ENCODE data around the gene PTPRG. TPM values are rescaled to one million over a fixed set of nuclear protein-coding genes. Genes with fewer than 3 reads are reported as not detected.

PTPRG gene
- polyA plus RNA-seq, 2 donors: 1.1 to 1.6 TPM

DNA sequence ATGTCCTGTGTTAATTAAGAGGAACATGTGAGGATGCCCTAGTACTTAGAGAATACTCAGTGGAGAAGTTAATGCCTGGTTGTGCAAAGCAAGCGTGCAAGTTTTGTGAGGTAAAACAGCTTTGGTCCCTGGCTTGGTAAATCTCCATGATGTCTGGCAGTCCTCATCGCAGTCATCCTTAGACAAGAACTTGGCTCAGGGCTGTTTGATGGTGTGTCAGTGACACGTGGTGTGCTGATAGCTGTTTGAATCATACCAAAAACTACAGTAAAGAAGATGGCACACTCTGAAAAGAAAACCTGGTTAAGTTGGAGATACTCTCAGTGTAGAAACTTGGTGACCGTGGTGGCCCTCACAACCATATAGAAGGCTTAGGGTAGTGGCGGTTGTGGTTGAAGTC, 450.3 kb downstream of the PTPRG start:
- Histone ChIP-seq H3K9me3 (ENCODE audit: control insufficient read depth in 2 of 2, insufficient read depth in 1 of 2, low read depth in 1 of 2, low read length in 1 of 2) (no peaks in the 10 kb centered on the region), H3K27ac (ENCODE audit: low read depth in 2 of 2, low read length in 1 of 2) (no peak overlapping the region), H3K4me3 (ENCODE audit: low read depth in 1 of 2, low read length in 2 of 2) (no peak overlapping the region), H3K4me1 (ENCODE audit: control insufficient read depth in 2 of 2, insufficient read depth in 2 of 2, low read length in 1 of 2) (peaks cover 0 to 2% of the 10 kb centered on the region in 2 donors), H3K36me3 (ENCODE audit: control insufficient read depth in 2 of 2, insufficient read depth in 2 of 2, low read length in 1 of 2) (no peaks in the 10 kb centered on the region), H3K27me3 (ENCODE audit: control insufficient read depth in 1 of 2, insufficient read depth in 2 of 2, low read length in 2 of 2) (no peaks in the 10 kb centered on the region)
- 89 to 95% methylated on average over 5 of the region's 5 CpGs for WGBS, 2 donors

DNA sequence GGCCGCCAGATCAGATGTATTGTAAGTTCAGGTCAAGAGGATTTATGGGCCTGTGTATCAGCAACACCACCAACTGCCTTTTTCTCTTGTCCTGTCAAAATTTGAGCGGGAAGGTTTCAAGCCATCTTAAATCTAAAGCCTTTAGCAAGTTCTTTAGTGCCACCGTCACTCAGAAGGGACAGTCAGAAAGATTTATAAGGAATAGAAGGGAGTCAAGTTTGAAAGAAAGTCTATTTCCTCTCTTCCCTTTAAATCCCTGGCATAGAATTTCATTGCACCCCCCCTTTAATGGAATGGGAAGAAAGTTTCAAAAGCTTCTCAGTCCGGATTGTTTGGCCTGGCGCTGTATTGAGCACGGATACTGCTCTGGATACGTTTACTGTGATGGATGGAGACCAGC, 452.6 kb downstream of the PTPRG start:
- H3K9me3 ChIP-seq (ENCODE audit: control insufficient read depth in 2 of 2, insufficient read depth in 1 of 2, low read depth in 1 of 2, low read length in 1 of 2): no peaks in the 10 kb centered on the region
- no peak overlapping the region for H3K27ac ChIP-seq (ENCODE audit: low read depth in 2 of 2, low read length in 1 of 2)
- 85 to 91% methylated on average over 7 of the region's 7 CpGs for WGBS, 2 donors
- no peaks in the 10 kb centered on the region for H3K4me1 ChIP-seq (ENCODE audit: control insufficient read depth in 2 of 2, insufficient read depth in 2 of 2, low read length in 1 of 2)
- H3K4me3 ChIP-seq (ENCODE audit: low read depth in 1 of 2, low read length in 2 of 2): no peak overlapping the region
- no peaks in the 10 kb centered on the region for H3K36me3 ChIP-seq (ENCODE audit: control insufficient read depth in 2 of 2, insufficient read depth in 2 of 2, low read length in 1 of 2)
- no peaks in the 10 kb centered on the region for H3K27me3 ChIP-seq (ENCODE audit: control insufficient read depth in 1 of 2, insufficient read depth in 2 of 2, low read length in 2 of 2)

DNA sequence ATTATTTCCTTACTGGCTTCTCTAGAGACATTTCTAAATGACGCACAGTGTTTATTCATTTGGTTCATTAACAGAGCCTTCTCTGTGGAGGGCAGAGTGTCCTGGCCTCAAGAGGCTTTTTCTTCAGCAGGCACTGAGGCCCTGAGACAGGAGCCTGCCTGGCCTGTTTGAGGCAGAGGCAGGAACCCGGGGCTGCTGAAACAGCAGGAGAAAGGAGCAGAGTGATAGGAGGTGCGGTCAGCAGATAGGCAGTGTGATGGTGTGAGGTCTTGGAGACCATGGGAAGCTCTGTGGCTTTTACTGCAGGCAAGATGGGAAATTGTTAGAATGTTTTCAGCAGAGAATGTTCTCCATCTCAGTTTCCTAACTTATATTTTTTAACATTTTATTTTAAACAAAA, 453.7 kb downstream of the PTPRG start:
- H3K9me3 ChIP-seq (ENCODE audit: control insufficient read depth in 2 of 2, insufficient read depth in 1 of 2, low read depth in 1 of 2, low read length in 1 of 2): no peaks in the 10 kb centered on the region
- no peaks in the 10 kb centered on the region for H3K4me1 ChIP-seq (ENCODE audit: control insufficient read depth in 2 of 2, insufficient read depth in 2 of 2, low read length in 1 of 2)
- H3K27me3 ChIP-seq (ENCODE audit: control insufficient read depth in 1 of 2, insufficient read depth in 2 of 2, low read length in 2 of 2): no peaks in the 10 kb centered on the region
- H3K4me3 ChIP-seq (ENCODE audit: low read depth in 1 of 2, low read length in 2 of 2): no peak overlapping the region
- H3K27ac ChIP-seq (ENCODE audit: low read depth in 2 of 2, low read length in 1 of 2): no peak overlapping the region
- 85 to 89% methylated on average over 3 of the region's 3 CpGs for WGBS, 2 donors
- no peaks in the 10 kb centered on the region for H3K36me3 ChIP-seq (ENCODE audit: control insufficient read depth in 2 of 2, insufficient read depth in 2 of 2, low read length in 1 of 2)

DNA sequence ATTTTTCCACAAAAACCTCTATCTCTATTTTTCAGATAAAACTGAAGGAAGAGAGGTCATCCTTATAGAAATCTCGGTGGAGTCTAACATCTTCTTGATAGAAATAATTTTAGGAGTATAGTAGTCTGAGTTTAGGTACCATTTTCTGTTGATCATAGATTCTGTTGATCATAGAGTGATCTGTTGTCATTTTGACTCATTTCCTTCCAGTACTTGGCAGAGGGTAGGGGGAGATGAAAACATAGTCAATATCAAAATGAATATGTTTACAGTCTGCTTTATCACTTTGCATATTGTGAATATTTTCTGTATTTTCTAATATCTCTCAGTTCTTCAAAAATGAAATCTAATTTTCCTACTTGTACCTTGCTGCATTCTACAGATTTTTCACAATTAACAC, 458.5 kb downstream of the PTPRG start:
- Histone ChIP-seq H3K4me1 (ENCODE audit: control insufficient read depth in 2 of 2, insufficient read depth in 2 of 2, low read length in 1 of 2) (no peaks in the 10 kb centered on the region), H3K27me3 (ENCODE audit: control insufficient read depth in 1 of 2, insufficient read depth in 2 of 2, low read length in 2 of 2) (no peaks in the 10 kb centered on the region), H3K4me3 (ENCODE audit: low read depth in 1 of 2, low read length in 2 of 2) (no peak overlapping the region), H3K36me3 (ENCODE audit: control insufficient read depth in 2 of 2, insufficient read depth in 2 of 2, low read length in 1 of 2) (no peaks in the 10 kb centered on the region), H3K27ac (ENCODE audit: low read depth in 2 of 2, low read length in 1 of 2) (no peak overlapping the region), H3K9me3 (ENCODE audit: control insufficient read depth in 2 of 2, insufficient read depth in 1 of 2, low read depth in 1 of 2, low read length in 1 of 2) (no peaks in the 10 kb centered on the region)
- 46 to 50% methylated on average over 1 of the region's 1 CpG for WGBS, 2 donors

DNA sequence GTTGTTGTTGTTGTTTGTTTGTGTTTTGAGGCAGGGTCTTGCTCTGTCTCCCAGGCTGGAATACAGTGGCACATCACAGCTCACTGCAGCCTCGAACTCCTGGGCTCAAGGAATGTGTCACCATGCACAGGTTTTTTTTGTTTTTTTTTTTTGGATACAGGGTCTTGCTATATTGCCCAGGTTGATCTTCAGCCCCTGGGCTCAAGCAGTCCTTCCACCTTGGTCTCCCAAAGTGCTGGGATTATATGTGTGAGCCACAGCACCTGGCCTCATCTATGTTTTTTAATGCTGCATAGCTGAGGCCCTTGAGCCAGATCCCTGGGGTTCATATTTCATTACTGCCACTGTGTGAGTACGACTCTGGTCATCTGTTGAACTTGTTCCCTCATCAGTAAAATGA, 459.3 kb downstream of the PTPRG start:
- H3K36me3 ChIP-seq (ENCODE audit: control insufficient read depth in 2 of 2, insufficient read depth in 2 of 2, low read length in 1 of 2): no peaks in the 10 kb centered on the region
- no peak overlapping the region for H3K4me3 ChIP-seq (ENCODE audit: low read depth in 1 of 2, low read length in 2 of 2)
- H3K9me3 ChIP-seq (ENCODE audit: control insufficient read depth in 2 of 2, insufficient read depth in 1 of 2, low read depth in 1 of 2, low read length in 1 of 2): no peaks in the 10 kb centered on the region
- H3K27ac ChIP-seq (ENCODE audit: low read depth in 2 of 2, low read length in 1 of 2): no peak overlapping the region
- 88 to 89% methylated on average over 2 of the region's 2 CpGs for WGBS, 2 donors
- H3K27me3 ChIP-seq (ENCODE audit: control insufficient read depth in 1 of 2, insufficient read depth in 2 of 2, low read length in 2 of 2): no peaks in the 10 kb centered on the region
- H3K4me1 ChIP-seq (ENCODE audit: control insufficient read depth in 2 of 2, insufficient read depth in 2 of 2, low read length in 1 of 2): no peaks in the 10 kb centered on the region

DNA sequence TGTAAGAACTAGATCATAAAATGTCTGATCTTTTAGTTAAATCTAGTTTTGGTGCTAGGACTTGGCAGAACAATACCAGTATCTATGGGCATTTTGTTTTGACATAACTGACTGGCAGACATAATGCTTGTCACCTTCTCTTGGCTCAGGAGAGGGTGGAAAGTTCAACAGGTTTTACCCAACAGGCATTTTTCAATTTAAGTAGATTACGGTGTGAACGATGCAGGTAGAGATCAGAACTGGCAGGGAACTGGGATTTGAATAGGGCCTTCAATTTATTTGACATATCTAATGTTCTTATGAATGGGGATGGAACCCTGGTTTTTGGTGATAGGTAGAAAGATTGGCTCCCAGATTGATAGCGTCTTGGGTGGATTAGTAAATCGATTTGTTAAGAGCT, 460.9 kb downstream of the PTPRG start:
- H3K27me3 ChIP-seq (ENCODE audit: control insufficient read depth in 1 of 2, insufficient read depth in 2 of 2, low read length in 2 of 2): no peaks in the 10 kb centered on the region
- no peak overlapping the region for H3K27ac ChIP-seq (ENCODE audit: low read depth in 2 of 2, low read length in 1 of 2)
- H3K4me3 ChIP-seq (ENCODE audit: low read depth in 1 of 2, low read length in 2 of 2): no peak overlapping the region
- WGBS, 2 donors: 90 to 95% methylated on average over 4 of the region's 4 CpGs
- no peaks in the 10 kb centered on the region for H3K4me1 ChIP-seq (ENCODE audit: control insufficient read depth in 2 of 2, insufficient read depth in 2 of 2, low read length in 1 of 2)
- H3K36me3 ChIP-seq (ENCODE audit: control insufficient read depth in 2 of 2, insufficient read depth in 2 of 2, low read length in 1 of 2): no peaks in the 10 kb centered on the region
- H3K9me3 ChIP-seq (ENCODE audit: control insufficient read depth in 2 of 2, insufficient read depth in 1 of 2, low read depth in 1 of 2, low read length in 1 of 2): no peaks in the 10 kb centered on the region

DNA sequence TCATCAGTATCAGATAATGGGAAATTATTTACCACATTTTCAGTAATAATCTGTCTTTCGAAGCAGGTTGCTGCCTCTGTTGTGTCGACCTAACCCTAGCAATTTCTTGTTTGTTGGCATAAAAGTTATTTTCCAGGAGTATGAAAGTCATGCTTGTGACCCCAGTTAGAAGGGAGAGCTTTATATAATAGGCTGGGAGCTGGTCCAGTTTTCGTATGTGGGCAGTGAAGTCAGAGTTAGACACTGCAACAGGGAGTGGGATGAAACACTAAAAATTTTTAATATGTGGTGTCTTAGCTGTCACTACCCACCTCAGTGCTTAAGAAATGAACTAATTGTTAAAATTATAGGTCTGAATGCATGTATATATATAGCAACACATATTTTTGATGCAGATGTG, 463.5 kb downstream of the PTPRG start:
- 80 to 81% methylated on average over 3 of the region's 3 CpGs for WGBS, 2 donors

DNA sequence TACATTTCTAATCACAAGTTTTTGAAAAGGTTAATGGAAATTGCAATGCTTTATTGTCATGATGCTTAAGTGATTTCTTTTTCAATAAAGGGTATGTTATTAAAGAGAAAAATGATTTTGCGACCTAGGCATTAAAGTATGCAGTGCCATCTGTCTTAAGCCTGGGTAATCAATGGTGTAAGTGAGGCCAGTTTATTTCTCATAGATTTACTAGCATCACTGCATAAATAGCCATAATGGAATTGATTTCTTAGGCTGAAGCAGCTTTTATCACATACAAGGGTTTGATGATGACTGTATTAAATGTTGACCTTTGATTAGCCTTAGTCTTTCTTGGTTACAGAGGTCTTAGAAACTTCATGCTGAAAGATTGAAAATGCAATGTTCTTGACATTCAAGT, 464.5 kb downstream of the PTPRG start:
- 92 to 95% methylated on average over 1 of the region's 1 CpG for WGBS, 2 donors
- Histone ChIP-seq H3K27ac (ENCODE audit: low read depth in 2 of 2, low read length in 1 of 2) (no peak overlapping the region), H3K36me3 (ENCODE audit: control insufficient read depth in 2 of 2, insufficient read depth in 2 of 2, low read length in 1 of 2) (no peaks in the 10 kb centered on the region), H3K27me3 (ENCODE audit: control insufficient read depth in 1 of 2, insufficient read depth in 2 of 2, low read length in 2 of 2) (no peaks in the 10 kb centered on the region), H3K4me3 (ENCODE audit: low read depth in 1 of 2, low read length in 2 of 2) (no peak overlapping the region), H3K9me3 (ENCODE audit: control insufficient read depth in 2 of 2, insufficient read depth in 1 of 2, low read depth in 1 of 2, low read length in 1 of 2) (no peaks in the 10 kb centered on the region), H3K4me1 (ENCODE audit: control insufficient read depth in 2 of 2, insufficient read depth in 2 of 2, low read length in 1 of 2) (no peaks in the 10 kb centered on the region)

More for the DNA sequence above, 463.5 kb downstream of the PTPRG start:
- Histone ChIP-seq H3K4me1 (ENCODE audit: control insufficient read depth in 2 of 2, insufficient read depth in 2 of 2, low read length in 1 of 2) (no peaks in the 10 kb centered on the region), H3K27me3 (ENCODE audit: control insufficient read depth in 1 of 2, insufficient read depth in 2 of 2, low read length in 2 of 2) (no peaks in the 10 kb centered on the region), H3K9me3 (ENCODE audit: control insufficient read depth in 2 of 2, insufficient read depth in 1 of 2, low read depth in 1 of 2, low read length in 1 of 2) (no peaks in the 10 kb centered on the region), H3K36me3 (ENCODE audit: control insufficient read depth in 2 of 2, insufficient read depth in 2 of 2, low read length in 1 of 2) (no peaks in the 10 kb centered on the region), H3K27ac (ENCODE audit: low read depth in 2 of 2, low read length in 1 of 2) (no peak overlapping the region), H3K4me3 (ENCODE audit: low read depth in 1 of 2, low read length in 2 of 2) (no peak overlapping the region)

DNA sequence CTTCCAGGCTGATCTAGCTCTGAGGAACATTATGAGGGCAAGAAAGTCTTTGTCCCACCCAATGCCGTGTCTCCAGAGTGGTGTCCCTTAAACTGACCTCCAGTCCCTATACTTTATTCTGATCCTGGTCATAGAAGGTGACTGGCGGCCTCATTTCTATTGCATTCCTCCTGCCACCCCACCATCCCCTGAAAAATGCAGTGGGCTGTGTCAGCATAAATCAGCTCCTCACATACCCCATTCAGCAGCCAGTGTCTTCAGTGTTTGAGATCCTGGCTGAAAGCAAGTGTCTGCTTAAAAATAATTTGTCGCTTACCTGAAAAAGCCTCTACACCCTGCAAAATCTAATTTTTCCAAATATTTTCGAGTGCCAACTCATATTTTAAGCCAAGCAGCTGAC, 465.9 kb downstream of the PTPRG start:
- Histone ChIP-seq H3K9me3 (ENCODE audit: control insufficient read depth in 2 of 2, insufficient read depth in 1 of 2, low read depth in 1 of 2, low read length in 1 of 2) (no peaks in the 10 kb centered on the region), H3K27me3 (ENCODE audit: control insufficient read depth in 1 of 2, insufficient read depth in 2 of 2, low read length in 2 of 2) (peaks cover 0 to 2% of the 10 kb centered on the region in 2 donors), H3K36me3 (ENCODE audit: control insufficient read depth in 2 of 2, insufficient read depth in 2 of 2, low read length in 1 of 2) (no peaks in the 10 kb centered on the region), H3K4me1 (ENCODE audit: control insufficient read depth in 2 of 2, insufficient read depth in 2 of 2, low read length in 1 of 2) (no peaks in the 10 kb centered on the region), H3K27ac (ENCODE audit: low read depth in 2 of 2, low read length in 1 of 2) (no peak overlapping the region), H3K4me3 (ENCODE audit: low read depth in 1 of 2, low read length in 2 of 2) (no peak overlapping the region)
- WGBS, 2 donors: 73 to 78% methylated on average over 4 of the region's 4 CpGs

DNA sequence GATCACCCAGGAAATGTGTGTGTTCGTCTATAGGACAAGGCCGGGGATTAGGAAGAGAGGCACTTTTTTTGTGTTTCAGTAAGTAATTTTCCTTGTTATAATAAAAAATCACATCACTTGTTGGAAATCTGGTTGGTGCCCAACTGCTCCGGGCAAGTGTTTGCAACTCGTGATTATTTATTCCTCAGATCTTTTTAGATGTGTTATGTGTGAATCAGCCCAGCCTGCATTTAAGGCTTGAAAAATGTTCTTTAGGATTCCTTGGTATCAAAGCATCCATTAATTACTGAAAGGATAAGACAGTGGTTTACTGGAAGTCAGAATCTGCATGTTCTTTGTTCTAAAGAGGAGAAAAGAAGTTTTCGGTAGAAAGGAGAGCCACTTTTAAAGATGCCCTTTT, 466.4 kb downstream of the PTPRG start:
- 44 to 68% methylated on average over 5 of the region's 5 CpGs for WGBS, 2 donors
- Histone ChIP-seq H3K4me1 (ENCODE audit: control insufficient read depth in 2 of 2, insufficient read depth in 2 of 2, low read length in 1 of 2) (no peaks in the 10 kb centered on the region), H3K4me3 (ENCODE audit: low read depth in 1 of 2, low read length in 2 of 2) (no peak overlapping the region)

More for the DNA sequence above, 466.4 kb downstream of the PTPRG start:
- Histone ChIP-seq H3K36me3 (ENCODE audit: control insufficient read depth in 2 of 2, insufficient read depth in 2 of 2, low read length in 1 of 2) (no peaks in the 10 kb centered on the region), H3K27ac (ENCODE audit: low read depth in 2 of 2, low read length in 1 of 2) (no peak overlapping the region), H3K27me3 (ENCODE audit: control insufficient read depth in 1 of 2, insufficient read depth in 2 of 2, low read length in 2 of 2) (peaks cover 0 to 2% of the 10 kb centered on the region in 2 donors), H3K9me3 (ENCODE audit: control insufficient read depth in 2 of 2, insufficient read depth in 1 of 2, low read depth in 1 of 2, low read length in 1 of 2) (no peaks in the 10 kb centered on the region)
